K562 (cell line): ENCODE measurements around the gene VDAC1. TPM values are rescaled to one million over a fixed set of nuclear protein-coding genes. Genes with fewer than 3 reads are reported as not detected.

Experiments
- DMBX1 ChIP-seq: fragments of 250-450 bp; sonication (Bioruptor Pico); IDR thresholded peaks from 2 replicates; pipeline ENCODE4 v1.8.0; 2022; ENCODE audit warnings: inconsistent platforms, mild to moderate bottlenecking, moderate library complexity, borderline replicate concordance
- EGR1 ChIP-seq: fragments of 450-650 bp; conservative IDR thresholded peaks from 2 replicates; pipeline ENCODE4 v1.6.1; 2017; ENCODE audit warnings: mild to moderate bottlenecking
- GABPA ChIP-seq: fragments of 200-800 bp; sonication (Bioruptor generic); conservative IDR thresholded peaks from 2 replicates; pipeline ENCODE4 v1.6.1; 2016; ENCODE audit warnings: low read depth, missing genetic modification characterization, missing compliant biosample characterization
- GATAD2B ChIP-seq: fragments of 450-650 bp; IDR thresholded peaks from 2 replicates; pipeline ENCODE4 v1.6.1; 2017; ENCODE audit warnings: mild to moderate bottlenecking, borderline replicate concordance
- HDAC3 ChIP-seq: fragments of 450-650 bp; IDR thresholded peaks from 2 replicates; pipeline ENCODE4 v1.6.1; 2018; ENCODE audit warnings: borderline replicate concordance, mild to moderate bottlenecking, moderate library complexity; ENCODE audit not compliant: partially characterized antibody
- ID3 ChIP-seq, 2 experiments: fragments of 250-450 bp in 1 of 2; fragments of 450-650 bp in 1 of 2; sonication (Bioruptor Pico) in 1 of 2; IDR thresholded peaks; 2 replicates each; pipeline versions ENCODE4 v1.6.1 to v1.8.0; 2016 to 2021; ENCODE audit warnings: mild to moderate bottlenecking in 2 of 2, moderate library complexity in 2 of 2, missing compliant biosample characterization in 1 of 2, missing genetic modification characterization in 1 of 2
- MED1 ChIP-seq: sonication (generic); formaldehyde crosslinking; IDR thresholded peaks from 2 replicates; pipeline ENCODE4 v1.8.1; 2023; ENCODE audit warnings: missing genetic modification reagents, borderline replicate concordance
- PREB ChIP-seq: sonication (generic); formaldehyde crosslinking; IDR thresholded peaks from 2 replicates; pipeline ENCODE4 v1.8.1; 2023; ENCODE audit warnings: mild to moderate bottlenecking, missing genetic modification reagents
- SIX5 ChIP-seq, 2 experiments: IDR thresholded peaks; 2 replicates each; pipeline ENCODE4 v1.6.1; 2011; ENCODE audit warnings: low read length in 2 of 2, borderline replicate concordance in 1 of 2, low read depth in 1 of 2, mild to moderate bottlenecking in 1 of 2, moderate library complexity in 1 of 2; ENCODE audit not compliant: insufficient read depth in 1 of 2
- SMAD4 ChIP-seq: fragments of 250-450 bp; sonication (Bioruptor Pico); conservative IDR thresholded peaks from 2 replicates; pipeline ENCODE4 v1.8.0; 2021; ENCODE audit warnings: inconsistent platforms, mild to moderate bottlenecking, moderate library complexity
- STAT5A ChIP-seq: IDR thresholded peaks from 2 replicates; pipeline ENCODE4 v1.6.1; 2012; ENCODE audit warnings: low read length, inconsistent platforms, borderline replicate concordance
- SUPT5H ChIP-seq: fragments of 450-650 bp; IDR thresholded peaks from 2 replicates; pipeline ENCODE4 v1.6.1; 2016
- XRCC3 ChIP-seq: fragments of 450-650 bp; IDR thresholded peaks from 2 replicates; pipeline ENCODE4 v1.6.1; 2017; ENCODE audit warnings: mild to moderate bottlenecking, moderate library complexity
- ZFPM2 ChIP-seq: fragments of 250-450 bp; sonication (Bioruptor Pico); IDR thresholded peaks from 2 replicates; pipeline ENCODE4 v1.5.1; 2022; ENCODE audit warnings: mild to moderate bottlenecking
- ZNF165 ChIP-seq: fragments of 250-450 bp; sonication (Bioruptor Pico); IDR thresholded peaks from 2 replicates; pipeline ENCODE4 v1.4.0; 2020; ENCODE audit warnings: borderline replicate concordance
- ZNF232 ChIP-seq: sonication (generic); formaldehyde crosslinking; IDR thresholded peaks from 2 replicates; pipeline ENCODE4 v1.8.0; 2022; ENCODE audit warnings: mild to moderate bottlenecking, missing genetic modification reagents
- ZNF395 ChIP-seq: fragments of 200-800 bp; sonication (Bioruptor generic); IDR thresholded peaks from 2 replicates; pipeline ENCODE4 v1.6.1; 2017; ENCODE audit warnings: missing genetic modification characterization, missing compliant biosample characterization
- polyA plus RNA-seq, 8 experiments: library from polyadenylated mRNA; depleted of rRNA in 4 of 8; stranded (reverse) in 5 of 8; unstranded in 3 of 8; fragments of >200 nt; fragmentation: Nextera tagmentation in 2 of 8; fragmentation: Illumina TruSeq in 1 of 8; extraction: Ambion mirVana in 2 of 8; extraction: Trizol in 1 of 8; gene quantifications; 2 replicates each; pipeline versions ENCODE4 v1.2.1 to v1.2.3, GENCODE V29; 2011 to 2014; ENCODE audit warnings: inconsistent platforms in 1 of 8, missing spikeins in 1 of 8
- total RNA-seq, 7 experiments: library from RNA; depleted of rRNA in 6 of 7; stranded (reverse); fragments of >200 nt in 6 of 7; fragmentation: Illumina TruSeq in 2 of 7; extraction: Trizol in 2 of 7; gene quantifications; 2 replicates each; pipeline versions ENCODE4 v1.2.1 to v1.2.3, GENCODE V29; 2011 to 2021; ENCODE audit warnings: low replicate concordance in 1 of 7
- TF ChIP-seq, protein P1 (sequence below): fragments of 250-450 bp; sonication (Bioruptor Pico); IDR thresholded peaks from 2 replicates; pipeline ENCODE4 v1.4.0; 2020; ENCODE audit warnings: borderline replicate concordance
- TF ChIP-seq, protein P2 (sequence below): fragments of 450-650 bp; IDR thresholded peaks from 2 replicates; pipeline ENCODE4 v1.6.1; 2016; ENCODE audit warnings: borderline replicate concordance
- TF ChIP-seq, protein P3 (sequence below): fragments of 250-450 bp; sonication (Bioruptor Pico); IDR thresholded peaks from 2 replicates; pipeline ENCODE4 v1.6.1; 2021; ENCODE audit warnings: mild to moderate bottlenecking

The VDAC1 gene
- total and polyA plus RNA-seq, 9 of the 15 experiments (the other 6 are each of a cell fraction or from before 2014, with no cell fraction given) = 168 to 366 (median 293) TPM

DNA sequence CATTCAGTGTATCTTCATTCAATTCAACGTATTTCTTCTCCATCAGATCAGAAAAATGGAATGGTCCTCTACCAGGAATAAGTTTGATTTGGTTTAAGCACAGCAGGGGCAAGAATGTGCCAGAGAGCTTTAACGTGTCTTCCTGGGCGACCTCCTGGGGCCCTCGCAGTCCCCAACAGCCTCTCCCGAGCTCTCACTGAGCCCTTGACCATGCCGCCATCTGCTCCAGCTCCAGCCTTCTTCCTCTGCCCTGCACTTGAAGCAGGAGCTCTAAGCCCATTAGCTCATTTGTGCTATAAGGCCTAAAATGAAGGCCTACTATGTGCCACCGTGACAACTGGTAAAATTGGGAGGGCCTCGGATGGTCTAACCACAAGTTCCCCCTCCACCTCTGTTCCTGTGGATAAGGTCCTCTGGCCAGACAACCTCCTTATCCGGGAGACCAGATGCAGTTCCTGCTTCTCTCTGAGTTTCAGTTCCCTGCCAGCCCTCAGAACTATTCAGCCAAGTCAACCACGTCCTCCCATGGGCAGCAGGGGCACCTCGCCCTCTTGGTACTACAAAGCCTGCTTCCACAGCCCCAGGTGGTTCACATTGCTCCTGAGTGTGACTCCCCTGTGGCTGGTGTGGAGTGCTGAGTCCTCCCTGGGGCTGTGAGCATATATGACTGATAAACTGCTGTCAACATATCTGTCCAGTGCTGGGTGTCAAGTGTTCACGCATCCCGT, 72.2 kb downstream of the VDAC1 start (continued):
- TF ChIP-seq MED1 (CRISPR knock-in tag) (no peak), GATAD2B (peak; percentile 23; the same call in 1 of the 2 replicates), EGR1 (no peak), XRCC3 (no peak), ZNF232 (CRISPR knock-in tag) (no peak), DMBX1 (CRISPR knock-in tag) (no peak), GABPA (tag) (no peak), PREB (CRISPR knock-in tag) (no peak), STAT5A (peak; percentile 89), SMAD4 (CRISPR knock-in tag) (peak; percentile 97), ZNF165 (peak; percentile 6; the same call in 1 of the 2 replicates), HDAC3 (peak; percentile 77), ZNF395 (CRISPR knock-in tag) (peak; percentile 84), ZFPM2 (no peak), ID3 (CRISPR knock-in tag; IDR thresholded peaks at IDR 0.05) (no peak), ID3 (tag; IDR thresholded peaks at IDR 0.05) (peak; percentile 83), SIX5 (IDR thresholded peaks at IDR 0.05; ENCODE audit: borderline replicate concordance in 1 of 2, insufficient read depth in 1 of 2, low read depth in 1 of 2, low read length in 2 of 2) (no peak), SUPT5H (no peak)
- TF ChIP-seq, protein P1, sequence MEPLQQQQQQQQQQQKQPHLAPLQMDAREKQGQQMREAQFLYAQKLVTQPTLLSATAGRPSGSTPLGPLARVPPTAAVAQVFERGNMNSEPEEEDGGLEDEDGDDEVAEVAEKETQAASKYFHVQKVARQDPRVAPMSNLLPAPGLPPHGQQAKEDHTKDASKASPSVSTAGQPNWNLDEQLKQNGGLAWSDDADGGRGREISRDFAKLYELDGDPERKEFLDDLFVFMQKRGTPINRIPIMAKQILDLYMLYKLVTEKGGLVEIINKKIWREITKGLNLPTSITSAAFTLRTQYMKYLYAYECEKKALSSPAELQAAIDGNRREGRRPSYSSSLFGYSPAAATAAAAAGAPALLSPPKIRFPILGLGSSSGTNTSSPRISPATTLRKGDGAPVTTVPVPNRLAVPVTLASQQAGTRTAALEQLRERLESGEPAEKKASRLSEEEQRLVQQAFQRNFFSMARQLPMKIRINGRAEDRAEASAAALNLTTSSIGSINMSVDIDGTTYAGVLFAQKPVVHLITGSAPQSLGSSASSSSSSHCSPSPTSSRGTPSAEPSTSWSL = no peak
- TF ChIP-seq, protein P2, sequence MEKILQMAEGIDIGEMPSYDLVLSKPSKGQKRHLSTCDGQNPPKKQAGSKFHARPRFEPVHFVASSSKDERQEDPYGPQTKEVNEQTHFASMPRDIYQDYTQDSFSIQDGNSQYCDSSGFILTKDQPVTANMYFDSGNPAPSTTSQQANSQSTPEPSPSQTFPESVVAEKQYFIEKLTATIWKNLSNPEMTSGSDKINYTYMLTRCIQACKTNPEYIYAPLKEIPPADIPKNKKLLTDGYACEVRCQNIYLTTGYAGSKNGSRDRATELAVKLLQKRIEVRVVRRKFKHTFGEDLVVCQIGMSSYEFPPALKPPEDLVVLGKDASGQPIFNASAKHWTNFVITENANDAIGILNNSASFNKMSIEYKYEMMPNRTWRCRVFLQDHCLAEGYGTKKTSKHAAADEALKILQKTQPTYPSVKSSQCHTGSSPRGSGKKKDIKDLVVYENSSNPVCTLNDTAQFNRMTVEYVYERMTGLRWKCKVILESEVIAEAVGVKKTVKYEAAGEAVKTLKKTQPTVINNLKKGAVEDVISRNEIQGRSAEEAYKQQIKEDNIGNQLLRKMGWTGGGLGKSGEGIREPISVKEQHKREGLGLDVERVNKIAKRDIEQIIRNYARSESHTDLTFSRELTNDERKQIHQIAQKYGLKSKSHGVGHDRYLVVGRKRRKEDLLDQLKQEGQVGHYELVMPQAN = no peak
- TF ChIP-seq, protein P3, sequence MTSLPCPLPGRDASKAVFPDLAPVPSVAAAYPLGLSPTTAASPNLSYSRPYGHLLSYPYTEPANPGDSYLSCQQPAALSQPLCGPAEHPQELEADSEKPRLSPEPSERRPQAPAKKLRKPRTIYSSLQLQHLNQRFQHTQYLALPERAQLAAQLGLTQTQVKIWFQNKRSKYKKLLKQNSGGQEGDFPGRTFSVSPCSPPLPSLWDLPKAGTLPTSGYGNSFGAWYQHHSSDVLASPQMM (CRISPR knock-in tag) = no peak
